ENCODE results near the gene CMYA5.

DNA sequence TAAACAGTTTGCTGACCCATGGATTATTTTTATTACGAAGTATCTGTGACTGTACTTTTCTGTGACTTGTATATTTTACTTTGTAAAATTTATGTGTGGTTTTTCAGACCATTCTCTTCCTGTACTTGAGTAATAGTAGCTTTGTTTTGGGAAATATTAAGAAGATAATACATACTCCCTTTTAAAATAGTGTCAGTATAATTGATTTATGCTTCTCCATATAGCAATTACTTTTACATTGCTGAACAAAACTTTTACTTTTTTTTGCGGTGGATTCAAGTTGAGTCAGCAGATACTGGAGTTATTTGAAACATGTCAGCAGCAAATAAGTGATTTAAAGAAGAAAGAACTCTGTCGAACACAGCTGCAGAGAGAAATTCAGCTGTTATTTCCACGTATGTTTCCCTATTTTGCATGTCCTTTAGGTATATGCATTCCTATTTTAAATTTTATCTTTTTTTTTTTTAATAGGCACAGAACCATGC lies 49.0 kb upstream of the CMYA5 start:
- TF ChIP-seq, protein P1, sequence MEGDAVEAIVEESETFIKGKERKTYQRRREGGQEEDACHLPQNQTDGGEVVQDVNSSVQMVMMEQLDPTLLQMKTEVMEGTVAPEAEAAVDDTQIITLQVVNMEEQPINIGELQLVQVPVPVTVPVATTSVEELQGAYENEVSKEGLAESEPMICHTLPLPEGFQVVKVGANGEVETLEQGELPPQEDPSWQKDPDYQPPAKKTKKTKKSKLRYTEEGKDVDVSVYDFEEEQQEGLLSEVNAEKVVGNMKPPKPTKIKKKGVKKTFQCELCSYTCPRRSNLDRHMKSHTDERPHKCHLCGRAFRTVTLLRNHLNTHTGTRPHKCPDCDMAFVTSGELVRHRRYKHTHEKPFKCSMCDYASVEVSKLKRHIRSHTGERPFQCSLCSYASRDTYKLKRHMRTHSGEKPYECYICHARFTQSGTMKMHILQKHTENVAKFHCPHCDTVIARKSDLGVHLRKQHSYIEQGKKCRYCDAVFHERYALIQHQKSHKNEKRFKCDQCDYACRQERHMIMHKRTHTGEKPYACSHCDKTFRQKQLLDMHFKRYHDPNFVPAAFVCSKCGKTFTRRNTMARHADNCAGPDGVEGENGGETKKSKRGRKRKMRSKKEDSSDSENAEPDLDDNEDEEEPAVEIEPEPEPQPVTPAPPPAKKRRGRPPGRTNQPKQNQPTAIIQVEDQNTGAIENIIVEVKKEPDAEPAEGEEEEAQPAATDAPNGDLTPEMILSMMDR (IDR thresholded peaks at IDR 0.05) = no peak
- no peak for TF ChIP-seq POLR2A (IDR thresholded peaks at IDR 0.05)
